ENCODE data around the gene WDTC1.

Gene WDTC1

DNA sequence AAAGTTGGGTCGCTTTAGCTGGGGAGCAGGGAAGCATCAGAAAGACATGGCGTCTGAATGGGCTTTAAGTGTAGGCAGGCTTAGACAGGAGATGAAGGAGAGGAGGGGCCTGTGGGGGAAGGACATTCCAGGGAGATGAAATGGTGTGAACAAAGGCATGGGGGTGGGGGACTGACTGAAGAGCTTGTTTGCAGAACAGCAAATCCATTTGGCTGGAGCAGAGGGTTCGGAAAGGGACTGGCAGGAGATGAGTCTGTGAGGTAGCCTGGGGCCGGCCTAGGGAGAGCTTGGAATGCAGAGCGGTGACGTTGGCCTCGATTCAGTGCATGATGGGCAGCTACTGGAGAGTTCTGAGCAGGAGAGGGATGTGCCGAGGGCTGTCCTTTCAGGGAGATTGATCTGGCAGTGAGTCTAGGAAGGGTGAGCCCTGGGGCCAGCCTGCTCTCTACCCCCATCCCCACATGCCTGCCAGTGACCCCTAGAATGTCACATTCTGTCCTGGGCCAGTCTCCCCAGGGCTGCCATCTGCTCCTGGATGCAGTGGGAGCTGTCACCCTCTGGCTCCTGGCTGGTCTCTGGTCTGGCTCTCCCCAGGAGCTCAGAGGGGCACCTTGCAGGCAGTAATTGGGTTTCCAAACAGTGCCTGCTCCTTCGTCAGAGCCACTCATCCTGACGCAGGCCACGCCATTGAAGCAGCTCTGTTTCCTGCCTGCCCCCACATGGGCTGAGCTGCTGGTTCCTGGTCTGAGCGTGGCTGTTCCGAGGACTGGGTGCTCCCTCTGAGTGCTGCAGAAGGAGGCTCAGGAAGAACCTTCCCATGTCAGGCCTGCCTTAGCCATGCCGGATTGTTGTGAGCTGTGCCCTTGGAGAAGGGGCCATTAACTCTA is 65.2 kb downstream of the WDTC1 start:
- H3K27ac ChIP-seq (ENCODE audit: insufficient read depth, low read depth, low read length, poor library complexity, severe bottlenecking) = peak overlapping the region; percentile 74
- 47 to 49% methylated on average over 14 of the region's 14 CpGs for WGBS, 2 experiments
- peaks cover 36% of the 10 kb centered on the region for H3K4me1 ChIP-seq (ENCODE audit: control insufficient read depth, insufficient read depth, low read length)
- H3K36me3 ChIP-seq (ENCODE audit: control insufficient read depth, insufficient read depth, low read length) = peaks cover 13% of the 10 kb centered on the region
- H3K9me3 ChIP-seq (ENCODE audit: control insufficient read depth, low read length) = no peaks in the 10 kb centered on the region
- no peaks in the 10 kb centered on the region for H3K27me3 ChIP-seq (ENCODE audit: control insufficient read depth, insufficient read depth, low read length, poor library complexity, severe bottlenecking)
- H3K4me3 ChIP-seq (ENCODE audit: insufficient read depth, low read depth, low read length) = no peak overlapping the region

DNA sequence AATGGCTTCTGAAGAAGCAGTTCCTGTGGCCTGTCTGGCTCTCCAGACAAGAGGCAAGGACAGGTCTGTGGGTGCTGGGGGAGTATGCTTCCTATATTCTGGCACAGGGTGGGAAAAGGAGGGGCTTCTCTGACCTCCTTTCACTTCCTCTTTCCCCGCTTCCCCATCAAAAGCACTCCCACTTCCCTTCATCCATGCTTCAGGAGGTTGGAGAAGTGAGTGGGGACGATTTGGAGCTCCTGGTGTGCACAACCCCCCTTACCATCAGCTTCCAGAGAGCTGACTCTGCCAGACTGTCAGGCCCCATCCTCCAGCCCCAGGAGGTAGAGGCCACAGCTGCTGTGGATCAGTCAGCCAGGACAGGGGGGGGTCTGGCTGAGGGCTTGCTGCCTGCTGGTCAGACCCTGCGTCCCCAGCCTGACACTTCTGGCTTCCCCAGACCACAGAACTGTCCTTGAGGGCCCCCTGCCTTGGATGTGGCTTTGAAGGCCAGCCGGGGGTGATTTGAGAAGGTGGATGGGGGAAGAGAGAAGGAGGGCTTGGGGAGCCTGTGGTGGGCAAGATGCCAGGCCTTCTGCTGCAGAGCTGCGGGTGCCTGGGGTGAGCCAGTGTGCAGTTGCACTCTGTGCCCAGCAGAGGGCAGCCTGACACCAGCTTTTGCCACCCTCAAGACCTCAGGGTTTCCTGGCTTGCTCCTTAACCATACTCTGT is 66.1 kb downstream of the WDTC1 start:
- no peaks in the 10 kb centered on the region for H3K9me3 ChIP-seq (ENCODE audit: control insufficient read depth, low read length)
- no peak overlapping the region for H3K4me3 ChIP-seq (ENCODE audit: insufficient read depth, low read depth, low read length)
- peaks cover 40% of the 10 kb centered on the region for H3K4me1 ChIP-seq (ENCODE audit: control insufficient read depth, insufficient read depth, low read length)
- 42 to 58% methylated on average over 4 to 5 of the region's 5 CpGs for WGBS, 2 experiments
- peaks cover 13% of the 10 kb centered on the region for H3K36me3 ChIP-seq (ENCODE audit: control insufficient read depth, insufficient read depth, low read length)
- no peaks in the 10 kb centered on the region for H3K27me3 ChIP-seq (ENCODE audit: control insufficient read depth, insufficient read depth, low read length, poor library complexity, severe bottlenecking)
- peak overlapping the region; percentile 74 for H3K27ac ChIP-seq (ENCODE audit: insufficient read depth, low read depth, low read length, poor library complexity, severe bottlenecking)

DNA sequence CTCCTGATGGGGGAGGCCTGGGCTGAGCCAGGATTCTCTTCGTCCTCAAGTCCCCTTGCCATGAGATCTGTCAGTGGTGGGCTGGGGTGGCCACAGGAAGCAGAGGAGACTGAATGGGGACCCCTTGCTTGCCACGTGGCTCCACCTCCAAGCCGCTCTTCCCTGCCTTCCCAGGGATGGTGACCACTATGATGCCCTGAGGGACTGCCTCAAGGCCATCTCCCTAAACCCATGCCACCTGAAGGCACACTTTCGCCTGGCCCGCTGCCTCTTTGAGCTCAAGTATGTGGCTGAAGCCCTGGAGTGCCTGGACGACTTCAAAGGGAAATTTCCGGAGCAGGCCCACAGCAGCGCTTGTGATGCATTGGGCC is 66.6 kb downstream of the WDTC1 start:
- H3K4me1 ChIP-seq (ENCODE audit: control insufficient read depth, insufficient read depth, low read length) = peaks cover 46% of the 10 kb centered on the region
- 60 to 61% methylated on average over 8 of the region's 8 CpGs for WGBS, 2 experiments
- no peaks in the 10 kb centered on the region for H3K9me3 ChIP-seq (ENCODE audit: control insufficient read depth, low read length)
- H3K4me3 ChIP-seq (ENCODE audit: insufficient read depth, low read depth, low read length) = no peak overlapping the region
- no peak overlapping the region for H3K27ac ChIP-seq (ENCODE audit: insufficient read depth, low read depth, low read length, poor library complexity, severe bottlenecking)
- H3K27me3 ChIP-seq (ENCODE audit: control insufficient read depth, insufficient read depth, low read length, poor library complexity, severe bottlenecking) = no peaks in the 10 kb centered on the region
- peaks cover 13% of the 10 kb centered on the region for H3K36me3 ChIP-seq (ENCODE audit: control insufficient read depth, insufficient read depth, low read length)

DNA sequence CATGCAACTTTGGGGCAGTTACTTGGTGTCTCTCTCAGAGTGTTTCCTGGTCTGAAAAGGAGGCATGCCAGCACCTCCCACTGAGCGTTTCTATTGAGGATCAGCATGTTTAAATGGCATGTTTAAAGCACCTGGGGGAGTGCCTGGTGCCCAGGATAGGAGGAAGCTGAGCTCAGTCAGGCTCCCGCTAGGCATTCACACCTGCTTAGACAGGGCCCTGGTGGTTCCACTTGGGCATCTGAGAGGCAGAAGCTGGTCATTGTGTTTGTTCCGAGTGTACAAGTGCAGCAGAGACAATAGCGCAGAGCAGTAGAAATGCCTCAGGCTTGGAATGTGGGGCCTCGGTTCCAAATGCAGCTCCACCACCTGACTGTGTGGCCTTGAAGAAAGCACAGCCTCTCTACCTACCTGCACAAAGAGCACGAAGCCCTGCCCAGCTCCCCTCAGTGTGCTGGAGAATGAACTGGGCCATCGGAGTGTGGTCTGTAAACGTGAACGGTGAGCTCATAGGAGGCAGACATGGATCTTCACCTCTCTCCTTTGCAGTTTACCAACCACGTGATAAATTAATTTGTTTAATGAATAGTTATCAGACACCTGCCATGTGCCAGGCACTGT is 67.3 kb downstream of the WDTC1 start:
- no peak overlapping the region for H3K4me3 ChIP-seq (ENCODE audit: insufficient read depth, low read depth, low read length)

DNA sequence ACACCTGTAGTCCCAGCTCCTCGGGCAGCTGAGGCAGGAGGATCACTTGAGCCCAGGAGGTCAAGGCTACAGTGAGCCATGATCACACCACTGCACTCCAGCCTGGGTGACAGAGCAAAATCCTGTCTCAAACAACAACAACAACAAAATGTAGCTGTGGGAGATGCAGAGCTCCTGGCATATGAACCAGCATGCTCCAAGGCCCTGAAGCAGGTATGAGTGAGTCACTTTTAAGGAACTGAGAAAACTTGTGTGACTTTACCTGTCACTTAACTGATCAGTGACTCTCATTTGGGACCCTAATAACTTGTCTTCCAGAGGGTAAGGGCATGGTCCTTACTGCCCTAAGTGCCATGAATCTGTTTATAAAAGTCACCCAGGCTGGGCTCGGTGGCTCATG is 68.2 kb downstream of the WDTC1 start:
- 88 to 91% methylated on average over 2 of the region's 2 CpGs for WGBS, 2 experiments
- H3K4me3 ChIP-seq (ENCODE audit: insufficient read depth, low read depth, low read length) = no peak overlapping the region
- H3K4me1 ChIP-seq (ENCODE audit: control insufficient read depth, insufficient read depth, low read length) = peaks cover 62% of the 10 kb centered on the region
- H3K9me3 ChIP-seq (ENCODE audit: control insufficient read depth, low read length) = no peaks in the 10 kb centered on the region
- H3K27ac ChIP-seq (ENCODE audit: insufficient read depth, low read depth, low read length, poor library complexity, severe bottlenecking) = no peak overlapping the region
- H3K27me3 ChIP-seq (ENCODE audit: control insufficient read depth, insufficient read depth, low read length, poor library complexity, severe bottlenecking) = no peaks in the 10 kb centered on the region
- H3K36me3 ChIP-seq (ENCODE audit: control insufficient read depth, insufficient read depth, low read length) = peaks cover 5% of the 10 kb centered on the region

More for the DNA sequence above, 67.3 kb downstream of the WDTC1 start:
- H3K4me1 ChIP-seq (ENCODE audit: control insufficient read depth, insufficient read depth, low read length) = peaks cover 52% of the 10 kb centered on the region
- no peaks in the 10 kb centered on the region for H3K27me3 ChIP-seq (ENCODE audit: control insufficient read depth, insufficient read depth, low read length, poor library complexity, severe bottlenecking)
- no peaks in the 10 kb centered on the region for H3K9me3 ChIP-seq (ENCODE audit: control insufficient read depth, low read length)
- H3K36me3 ChIP-seq (ENCODE audit: control insufficient read depth, insufficient read depth, low read length) = peaks cover 13% of the 10 kb centered on the region
- WGBS, 2 experiments = 81 to 84% methylated on average over 10 of the region's 10 CpGs
- no peak overlapping the region for H3K27ac ChIP-seq (ENCODE audit: insufficient read depth, low read depth, low read length, poor library complexity, severe bottlenecking)

DNA sequence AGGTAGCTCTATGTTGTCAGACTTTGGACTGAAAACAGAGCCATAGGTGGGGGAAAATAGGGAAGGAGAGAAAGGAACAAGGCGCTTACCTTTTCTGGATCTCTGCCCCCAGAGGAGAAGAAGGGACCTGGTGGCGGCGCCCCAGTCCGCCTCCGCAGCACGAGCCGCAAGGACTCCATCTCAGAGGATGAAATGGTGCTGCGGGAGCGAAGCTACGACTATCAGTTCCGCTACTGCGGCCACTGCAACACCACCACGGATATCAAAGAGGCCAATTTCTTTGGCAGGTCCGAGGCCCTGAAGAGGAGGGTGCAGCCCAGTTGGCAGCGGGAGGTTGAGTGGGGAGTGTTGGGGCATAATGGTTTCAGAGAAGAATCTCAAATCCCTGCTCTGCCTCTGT is 69.1 kb downstream of the WDTC1 start:
- Histone ChIP-seq H3K27ac (ENCODE audit: insufficient read depth, low read depth, low read length, poor library complexity, severe bottlenecking) (no peak overlapping the region), H3K27me3 (ENCODE audit: control insufficient read depth, insufficient read depth, low read length, poor library complexity, severe bottlenecking) (no peaks in the 10 kb centered on the region), H3K36me3 (ENCODE audit: control insufficient read depth, insufficient read depth, low read length) (no peaks in the 10 kb centered on the region), H3K4me1 (ENCODE audit: control insufficient read depth, insufficient read depth, low read length) (peaks cover 65% of the 10 kb centered on the region), H3K4me3 (ENCODE audit: insufficient read depth, low read depth, low read length) (no peak overlapping the region), H3K9me3 (ENCODE audit: control insufficient read depth, low read length) (no peaks in the 10 kb centered on the region)
- WGBS, 2 experiments = 93% methylated on average over 15 of the region's 15 CpGs

DNA sequence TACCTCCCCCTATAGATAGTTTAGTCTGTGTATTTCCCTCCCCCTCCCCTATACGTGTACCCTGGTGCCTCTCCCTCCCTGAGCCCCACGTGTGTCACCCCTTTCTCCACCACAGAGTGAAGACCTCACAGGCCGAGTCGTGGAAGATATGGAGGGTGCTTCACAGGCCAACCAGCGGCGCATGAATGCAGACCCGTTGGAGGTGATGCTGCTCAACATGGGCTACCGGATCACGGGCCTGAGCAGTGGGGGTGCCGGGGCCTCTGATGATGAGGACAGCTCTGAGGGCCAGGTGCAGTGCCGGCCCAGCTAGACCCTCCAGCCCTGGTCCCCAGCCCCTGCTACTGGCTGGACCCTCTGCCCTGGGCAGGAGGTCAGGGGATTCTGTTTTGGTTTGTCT is 71.6 kb downstream of the WDTC1 start:
- peak overlapping the region; percentile 44 for H3K27ac ChIP-seq (ENCODE audit: insufficient read depth, low read depth, low read length, poor library complexity, severe bottlenecking)
- no peak overlapping the region for H3K4me3 ChIP-seq (ENCODE audit: insufficient read depth, low read depth, low read length)
- H3K9me3 ChIP-seq (ENCODE audit: control insufficient read depth, low read length) = no peaks in the 10 kb centered on the region
- no peaks in the 10 kb centered on the region for H3K27me3 ChIP-seq (ENCODE audit: control insufficient read depth, insufficient read depth, low read length, poor library complexity, severe bottlenecking)
- WGBS, 2 experiments = 89 to 90% methylated on average over 11 of the region's 11 CpGs
- no peaks in the 10 kb centered on the region for H3K36me3 ChIP-seq (ENCODE audit: control insufficient read depth, insufficient read depth, low read length)
- H3K4me1 ChIP-seq (ENCODE audit: control insufficient read depth, insufficient read depth, low read length) = peaks cover 43% of the 10 kb centered on the region

DNA sequence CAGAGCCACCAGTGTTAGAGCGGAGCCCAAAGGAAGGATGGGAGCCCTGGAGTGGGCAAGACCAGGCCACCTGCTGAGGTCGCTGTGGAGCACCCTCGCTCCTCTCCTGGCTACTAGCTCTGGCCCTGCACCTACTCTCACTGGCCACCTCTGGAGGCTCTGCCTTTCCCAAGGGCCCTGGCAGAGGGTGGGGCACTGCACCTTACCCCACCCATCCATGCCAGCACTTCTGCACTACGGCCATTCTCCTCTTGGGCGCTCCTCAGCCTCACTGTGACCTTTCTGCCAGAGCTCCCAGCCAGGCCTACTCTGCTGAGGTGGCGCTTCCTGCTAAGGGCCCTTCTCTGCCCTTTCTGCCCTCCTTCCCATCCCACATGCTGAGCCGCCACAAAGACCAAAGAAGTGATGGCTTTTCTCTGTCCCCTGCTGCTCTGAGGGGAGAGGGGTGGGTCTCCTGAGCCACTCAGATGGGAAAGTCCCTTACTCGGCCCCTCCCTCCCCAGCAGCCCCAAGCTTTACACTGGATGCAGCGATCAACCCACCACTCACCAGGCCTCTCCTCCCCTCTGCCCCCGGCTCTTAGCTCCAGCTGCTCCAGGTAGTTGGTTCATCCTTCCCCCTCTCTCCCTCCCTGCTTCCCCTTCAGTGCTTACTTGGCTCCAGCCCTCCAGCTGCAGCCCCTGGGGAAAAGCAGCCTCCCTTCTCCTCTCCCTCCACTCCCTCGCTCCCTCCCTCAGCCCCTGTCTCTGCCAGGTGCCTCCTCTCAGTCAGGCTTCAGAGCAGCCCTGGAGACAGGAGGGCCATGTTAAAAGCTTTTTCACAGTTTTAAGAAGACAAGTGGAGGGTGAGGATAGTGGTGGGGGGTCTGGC is 72.7 kb downstream of the WDTC1 start:
- H3K4me3 ChIP-seq (ENCODE audit: insufficient read depth, low read depth, low read length) = no peak overlapping the region
- 25 to 26% methylated on average over 11 of the region's 11 CpGs for WGBS, 2 experiments
- peak overlapping the region; percentile 91 for H3K27ac ChIP-seq (ENCODE audit: insufficient read depth, low read depth, low read length, poor library complexity, severe bottlenecking)

DNA sequence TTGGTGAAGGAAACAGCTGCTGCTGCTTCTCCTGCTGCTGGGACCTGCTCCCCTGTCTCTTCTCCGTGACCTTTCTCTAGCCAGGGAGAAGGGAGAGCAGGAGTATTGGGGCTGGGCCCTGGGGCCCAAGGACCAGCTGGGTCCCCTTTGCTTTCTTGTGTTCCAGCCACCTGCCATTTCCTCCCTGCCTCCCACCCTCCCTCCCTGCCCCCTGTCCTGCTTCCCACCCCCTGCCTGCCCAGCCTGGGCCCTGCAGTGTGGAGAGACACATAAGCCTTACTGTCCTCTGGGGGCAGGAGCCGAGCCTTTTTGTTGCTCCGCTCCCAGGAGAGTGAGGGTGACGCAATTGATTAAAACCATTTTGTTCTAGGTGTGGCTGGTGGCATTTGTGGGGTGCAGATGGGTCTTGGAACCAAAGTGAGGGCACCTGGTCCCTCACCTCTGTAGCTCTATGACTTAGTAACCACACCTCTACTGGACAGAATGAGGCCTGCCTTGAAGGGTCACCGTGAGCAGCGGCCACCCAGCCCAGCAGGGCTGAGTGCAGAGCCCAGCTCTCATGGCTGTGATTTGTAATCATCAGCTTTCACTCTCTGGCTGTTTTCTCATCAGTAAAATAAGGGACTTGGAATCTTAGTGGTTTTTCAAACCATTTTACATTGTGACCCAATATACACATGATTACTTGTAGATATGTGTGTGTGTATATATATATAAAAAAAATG is 73.6 kb downstream of the WDTC1 start:
- H3K4me3 ChIP-seq (ENCODE audit: insufficient read depth, low read depth, low read length) = no peak overlapping the region
- H3K36me3 ChIP-seq (ENCODE audit: control insufficient read depth, insufficient read depth, low read length) = no peaks in the 10 kb centered on the region
- peaks cover 35% of the 10 kb centered on the region for H3K4me1 ChIP-seq (ENCODE audit: control insufficient read depth, insufficient read depth, low read length)
- H3K9me3 ChIP-seq (ENCODE audit: control insufficient read depth, low read length) = no peaks in the 10 kb centered on the region
- no peaks in the 10 kb centered on the region for H3K27me3 ChIP-seq (ENCODE audit: control insufficient read depth, insufficient read depth, low read length, poor library complexity, severe bottlenecking)
- peak overlapping the region; percentile 91 for H3K27ac ChIP-seq (ENCODE audit: insufficient read depth, low read depth, low read length, poor library complexity, severe bottlenecking)
- WGBS, 2 experiments = 48 to 49% methylated on average over 6 of the region's 6 CpGs

More for the DNA sequence above, 72.7 kb downstream of the WDTC1 start:
- Histone ChIP-seq H3K4me1 (ENCODE audit: control insufficient read depth, insufficient read depth, low read length) (peaks cover 35% of the 10 kb centered on the region), H3K36me3 (ENCODE audit: control insufficient read depth, insufficient read depth, low read length) (no peaks in the 10 kb centered on the region), H3K9me3 (ENCODE audit: control insufficient read depth, low read length) (no peaks in the 10 kb centered on the region), H3K27me3 (ENCODE audit: control insufficient read depth, insufficient read depth, low read length, poor library complexity, severe bottlenecking) (no peaks in the 10 kb centered on the region)
